GM19467 (cell line): ENCODE results near the gene BCL11B.

Source experiments
- ATAC-seq: cut with Tn5 transposase; IDR thresholded peaks from one replicate; pipeline ENCODE4 v1.9.1; 2021; ENCODE audit warnings: mild to moderate bottlenecking, moderate library complexity; ENCODE audit not compliant: unreplicated experiment

BCL11B gene

GRCh38 chr14:99268810-99269707 is 2.9 kb downstream of the BCL11B start:
- no peak for ATAC-seq

- ATAC-seq = no peak
These were observed 3.9 kb downstream of the BCL11B start for GRCh38 chr14:99267837-99268781.

- ATAC-seq = no peak
These were observed 4.6 kb downstream of the BCL11B start for GRCh38 chr14:99267381-99267780.

- peak; percentile 67 for ATAC-seq
These were observed 5.5 kb downstream of the BCL11B start for GRCh38 chr14:99266181-99267178.

- ATAC-seq = no peak
These were observed 6.4 kb downstream of the BCL11B start for GRCh38 chr14:99265571-99265970.

GRCh38 chr14:99264691-99265450 is 7.1 kb downstream of the BCL11B start:
- no peak for ATAC-seq

- no peak for ATAC-seq
These were observed 8.2 kb downstream of the BCL11B start for GRCh38 chr14:99263564-99264330.

GRCh38 chr14:99262977-99263448 is 9.0 kb downstream of the BCL11B start:
- ATAC-seq = no peak

GRCh38 chr14:99261912-99262787 is 9.8 kb downstream of the BCL11B start:
- no peak for ATAC-seq

- no peak for ATAC-seq
These were observed 11.1 kb downstream of the BCL11B start for GRCh38 chr14:99260587-99261551.

- ATAC-seq = no peak
These were observed 11.9 kb downstream of the BCL11B start for GRCh38 chr14:99260116-99260515.

- no peak for ATAC-seq
These were observed 12.9 kb downstream of the BCL11B start for GRCh38 chr14:99258876-99259726.

- ATAC-seq = no peak
These were observed 13.6 kb downstream of the BCL11B start for GRCh38 chr14:99258341-99258861.

GRCh38 chr14:99257673-99258221 is 14.2 kb downstream of the BCL11B start:
- no peak for ATAC-seq

GRCh38 chr14:99257122-99257672 is 14.8 kb downstream of the BCL11B start:
- no peak for ATAC-seq
